NCI-H345 treated with DMSO at 0.1 percent for 48 hours (cell line): ENCODE data around the gene SNCA.

Experiments used
- DNase-seq: peaks from one replicate; lab custom pipeline; 2025; ENCODE audit not compliant: unreplicated experiment; lab: John Stamatoyannopoulos, UW

The SNCA gene

DNA sequence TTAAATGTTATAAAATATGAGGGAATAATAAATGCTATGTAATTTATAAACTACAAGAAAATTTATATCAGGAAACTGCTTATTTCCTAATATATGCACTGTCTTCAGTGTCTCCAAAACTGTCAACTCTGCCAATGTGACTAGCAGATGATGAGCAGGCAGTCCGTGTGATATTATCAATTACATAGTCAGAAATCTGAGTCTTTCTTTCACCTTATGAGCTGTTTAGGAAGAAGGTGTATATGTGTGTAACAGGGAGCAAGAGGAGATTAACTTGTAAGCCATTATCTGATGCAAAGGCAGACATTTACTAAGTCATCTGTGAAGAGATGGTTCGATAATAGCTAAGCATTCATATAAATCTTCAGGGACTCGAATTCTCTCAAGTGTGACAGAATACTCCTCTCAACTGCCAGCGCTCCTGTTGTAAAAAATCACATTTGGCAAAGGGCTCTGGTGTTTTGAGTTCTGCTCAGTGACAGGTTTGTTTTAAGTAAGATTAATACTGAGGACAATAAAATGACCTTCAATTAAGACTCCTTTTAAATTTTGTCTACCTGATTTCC lies 79.7 kb downstream of the SNCA start:
- peak; percentile 1 for DNase-seq

DNA sequence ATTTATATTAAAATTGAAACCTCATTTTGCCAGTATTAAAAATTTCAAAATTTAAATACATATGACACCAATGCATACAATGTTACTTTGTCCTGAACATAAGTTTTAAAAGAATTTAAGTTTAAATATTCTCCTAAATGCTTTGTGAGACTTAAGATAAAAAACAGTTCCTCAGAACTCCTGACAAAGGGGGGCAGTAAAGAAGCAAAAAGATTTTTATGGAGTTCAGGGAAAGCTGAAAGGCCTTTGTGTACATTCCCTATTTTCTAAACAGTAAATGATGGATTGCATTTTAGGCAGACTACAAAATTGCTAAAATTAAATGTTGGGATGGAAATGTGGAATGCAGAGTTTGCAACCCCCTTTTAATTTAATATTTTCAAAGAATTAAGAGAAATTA lies 81.7 kb downstream of the SNCA start:
- DNase-seq, result no peak

DNA sequence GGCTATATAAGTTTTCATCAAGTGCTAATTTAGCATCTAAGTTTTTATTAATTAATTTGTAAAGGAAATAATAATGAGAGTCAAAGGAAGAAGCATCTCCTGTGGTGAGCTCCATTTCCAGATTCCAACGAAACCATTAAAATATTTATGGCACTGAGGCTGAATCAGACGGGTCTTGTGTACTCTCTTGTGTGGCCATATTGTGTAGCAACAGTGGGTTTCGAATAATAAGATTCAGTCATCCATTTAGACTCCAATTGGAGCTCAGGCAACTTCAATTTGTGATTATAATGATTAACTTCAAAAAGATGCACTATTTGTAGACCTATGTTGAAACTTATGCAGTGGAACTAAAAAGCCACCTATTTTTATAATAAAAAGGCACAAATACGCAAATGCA lies 82.4 kb downstream of the SNCA start:
- no peak for DNase-seq

DNA sequence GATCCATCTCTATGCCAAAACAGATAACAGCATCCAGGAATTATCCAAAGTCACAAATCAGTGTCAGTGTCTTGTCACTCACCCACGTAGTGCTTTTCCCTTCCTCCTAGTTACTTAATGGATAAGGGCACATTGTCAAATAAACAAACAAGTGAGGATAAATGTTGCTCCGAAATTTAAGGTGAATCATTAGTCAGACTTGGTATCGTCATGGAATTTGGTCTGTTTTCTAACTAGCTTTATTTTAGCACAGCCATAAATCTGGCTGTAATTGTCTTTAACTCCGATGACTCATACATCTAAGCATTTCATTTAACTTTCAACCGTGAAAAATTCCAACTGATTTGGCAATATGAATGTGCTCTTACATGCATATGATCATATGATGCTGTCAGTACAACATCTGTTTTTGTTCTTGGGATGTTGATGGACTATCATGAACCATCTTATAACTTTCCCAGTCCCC lies 83.3 kb downstream of the SNCA start:
- no peak for DNase-seq

DNA sequence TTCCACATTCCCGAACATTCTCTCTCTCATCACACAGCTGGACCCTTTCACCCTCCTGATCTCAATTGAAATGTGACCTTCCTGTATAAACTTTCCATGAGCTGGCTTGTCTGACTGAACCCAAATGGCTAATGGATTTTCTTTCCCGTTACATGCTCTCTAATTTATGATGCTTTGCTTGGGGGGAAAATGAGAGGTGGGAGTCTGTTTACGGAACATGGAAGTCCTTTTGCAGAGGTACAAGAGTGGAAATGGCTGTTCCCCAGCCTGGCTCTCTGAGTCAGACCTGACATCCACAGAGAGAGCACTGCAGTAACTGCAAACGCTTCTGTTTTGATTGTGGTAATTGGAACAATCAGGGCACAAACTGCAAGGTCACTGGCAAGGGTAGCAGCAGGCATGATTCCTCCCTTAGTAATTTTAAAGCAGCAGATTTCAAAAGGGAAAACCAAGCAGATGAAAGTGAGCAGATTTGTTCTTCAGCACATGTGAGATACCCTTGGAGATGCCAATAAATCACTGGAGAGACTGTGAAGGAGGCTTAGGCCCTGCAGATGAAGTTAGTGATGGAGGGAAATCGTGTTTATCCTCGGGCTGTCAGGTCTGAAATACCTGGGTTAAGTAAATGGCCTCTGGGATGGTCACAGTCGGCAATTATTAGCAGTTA lies 83.9 kb downstream of the SNCA start:
- DNase-seq, result no peak

DNA sequence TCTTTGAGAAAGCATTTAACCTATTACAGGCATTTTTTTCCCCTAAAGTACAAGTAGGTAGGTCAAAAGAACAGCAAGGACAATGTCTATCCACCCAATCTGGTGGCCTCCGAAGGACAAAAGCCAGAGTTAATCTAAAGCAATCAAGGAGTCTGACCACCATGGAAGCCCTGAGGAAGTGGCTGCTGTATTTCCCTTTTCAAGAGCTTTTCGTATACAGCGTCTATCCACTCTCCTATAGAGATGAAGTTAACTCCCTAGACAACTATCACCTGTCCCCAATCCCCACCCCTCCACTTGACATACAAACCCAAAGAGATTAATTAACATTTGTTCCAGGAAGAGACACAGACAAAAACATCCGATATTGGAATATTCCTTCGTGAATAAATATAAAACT lies 85.5 kb downstream of the SNCA start:
- DNase-seq, result no peak

DNA sequence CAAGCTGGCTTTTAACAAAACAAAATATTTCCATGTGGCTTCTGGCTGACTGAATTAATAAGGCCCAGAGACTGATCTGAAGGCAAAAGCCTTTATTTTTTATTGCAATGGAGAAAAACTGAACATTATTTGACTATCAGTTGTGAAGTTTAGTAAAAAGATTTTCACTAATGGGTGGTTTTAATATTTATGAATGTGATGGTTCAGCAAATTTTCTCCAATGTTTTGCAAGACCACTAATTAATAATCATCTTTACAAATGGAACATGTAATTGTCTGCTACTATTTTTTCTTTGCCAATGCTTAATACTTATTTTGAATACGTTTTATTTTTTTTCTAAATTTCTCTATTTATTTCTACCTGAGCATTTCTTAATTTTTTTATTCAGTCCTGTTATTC lies 90.6 kb downstream of the SNCA start:
- no peak for DNase-seq

DNA sequence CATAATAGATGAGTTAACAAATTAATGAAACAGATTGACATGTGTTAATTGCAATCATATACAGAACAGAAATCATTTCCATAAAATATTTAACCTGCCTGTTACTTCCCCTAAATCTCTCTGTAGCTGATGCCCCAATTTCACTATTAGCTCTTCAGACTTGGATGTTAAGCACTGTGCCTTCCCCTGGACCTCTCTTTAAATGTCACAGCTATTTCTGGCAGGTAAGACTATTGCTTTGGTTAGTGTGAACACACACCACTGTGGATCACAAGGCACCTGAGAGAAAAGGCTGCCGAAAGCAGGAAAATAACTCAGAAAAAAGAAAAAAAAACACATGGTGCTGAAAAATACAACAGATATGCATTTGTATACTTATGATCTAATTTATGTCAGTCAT lies 91.3 kb downstream of the SNCA start:
- no peak for DNase-seq

DNA sequence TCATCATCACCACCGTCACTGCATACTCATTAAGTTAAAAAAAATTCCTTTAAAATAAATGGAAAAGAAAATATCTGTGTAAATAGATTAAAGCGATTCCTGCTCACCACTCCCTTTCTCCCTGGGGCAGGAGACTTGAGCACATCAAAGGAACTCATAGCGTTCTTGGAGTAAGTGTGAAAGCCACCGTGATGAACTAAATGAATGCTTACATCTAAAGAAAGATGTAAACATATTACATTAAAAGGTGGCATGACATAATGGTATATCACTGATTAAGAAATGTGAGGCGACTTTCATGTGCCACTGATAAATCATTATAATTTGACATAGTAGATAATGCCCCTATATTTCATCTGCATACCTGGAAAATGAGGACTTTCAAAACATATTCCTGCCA lies 92.0 kb downstream of the SNCA start:
- DNase-seq, result no peak

DNA sequence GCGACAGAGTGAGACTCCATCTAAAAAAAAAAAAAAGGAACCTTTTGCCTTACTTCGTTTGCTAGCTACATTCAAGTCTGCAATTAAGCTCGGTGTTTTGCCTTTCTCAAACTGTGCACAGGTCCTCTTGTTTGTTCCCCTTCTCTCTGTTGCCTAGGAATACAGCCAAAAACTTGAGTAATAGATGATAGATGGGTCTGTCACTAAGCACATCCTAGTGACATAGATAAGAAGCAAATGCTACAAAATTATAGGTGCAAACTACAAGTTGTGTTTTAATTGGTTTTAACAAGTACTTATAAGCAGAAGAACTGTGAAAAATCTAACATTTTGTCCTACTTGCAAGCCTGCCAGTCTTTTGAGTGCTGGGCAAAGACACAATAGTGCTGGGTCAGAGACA lies 95.2 kb downstream of the SNCA start:
- DNase-seq, result no peak

DNA sequence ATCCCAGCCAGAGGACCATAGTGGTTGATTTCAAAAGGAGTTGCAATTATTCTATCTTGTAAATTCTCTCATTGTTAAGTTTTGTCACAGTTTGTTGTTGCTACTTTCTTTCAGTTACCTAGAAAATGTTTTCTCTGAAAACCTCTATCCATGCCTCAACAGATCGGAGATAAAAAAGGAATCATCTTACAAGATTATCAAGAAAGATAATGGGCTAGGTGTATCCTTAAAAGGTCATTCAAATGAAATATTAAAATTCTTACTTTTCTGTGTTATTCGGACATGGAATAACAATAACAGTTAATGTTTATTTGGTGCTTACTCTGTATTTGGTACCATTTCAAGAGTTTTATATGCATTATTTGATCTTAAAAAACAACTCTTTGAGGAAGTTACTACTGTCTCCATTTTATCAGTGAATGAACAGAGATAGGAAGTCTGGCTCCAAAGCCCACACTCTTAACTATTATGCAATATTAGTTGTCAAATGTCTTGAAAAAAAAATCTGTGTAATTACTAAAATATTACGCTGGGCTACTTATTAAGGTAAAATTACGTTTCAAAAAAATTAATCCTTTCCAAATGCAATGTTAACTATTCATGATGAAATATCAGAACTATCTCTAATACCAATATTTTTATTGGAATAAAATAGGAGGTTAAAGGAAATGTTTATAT lies 97.5 kb downstream of the SNCA start:
- DNase-seq, result no peak

DNA sequence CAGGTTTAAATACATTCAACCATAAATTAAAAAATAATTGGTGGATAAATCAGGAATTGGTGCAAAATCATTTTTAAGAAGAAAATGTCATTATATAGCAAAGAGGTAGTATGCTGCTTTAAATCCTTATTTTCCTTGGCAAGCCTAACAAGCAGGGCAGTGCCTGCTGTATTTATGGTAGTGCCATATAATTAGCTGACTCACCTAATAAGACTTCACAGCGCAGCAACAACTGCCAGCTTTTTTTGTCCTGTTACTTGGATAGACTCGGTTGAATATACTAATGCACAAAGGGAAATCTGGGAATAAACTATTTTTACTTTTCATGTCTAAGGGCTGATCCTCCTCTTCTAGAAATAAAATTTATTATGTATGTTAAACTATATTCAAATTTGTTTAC lies 99.1 kb downstream of the SNCA start:
- no peak for DNase-seq

DNA sequence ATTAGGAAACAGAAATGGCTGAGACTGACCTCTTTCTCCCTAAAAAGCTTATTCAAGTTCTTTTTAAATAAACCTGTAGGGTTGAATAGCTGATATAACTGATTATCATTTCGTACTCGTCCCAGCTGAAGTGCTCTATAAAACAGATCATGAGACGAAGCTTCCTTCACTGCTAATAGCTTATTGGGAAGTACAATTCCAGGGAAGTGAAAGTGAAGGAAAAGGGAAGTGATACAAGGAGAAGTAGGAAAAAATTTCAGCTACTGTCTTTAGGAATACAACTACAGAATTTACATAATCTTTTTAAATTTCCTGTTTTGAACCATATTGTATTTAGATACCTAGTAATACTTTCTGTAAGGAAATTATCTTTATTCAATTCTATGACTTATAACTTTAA lies 103.0 kb downstream of the SNCA start:
- DNase-seq, result no peak

DNA sequence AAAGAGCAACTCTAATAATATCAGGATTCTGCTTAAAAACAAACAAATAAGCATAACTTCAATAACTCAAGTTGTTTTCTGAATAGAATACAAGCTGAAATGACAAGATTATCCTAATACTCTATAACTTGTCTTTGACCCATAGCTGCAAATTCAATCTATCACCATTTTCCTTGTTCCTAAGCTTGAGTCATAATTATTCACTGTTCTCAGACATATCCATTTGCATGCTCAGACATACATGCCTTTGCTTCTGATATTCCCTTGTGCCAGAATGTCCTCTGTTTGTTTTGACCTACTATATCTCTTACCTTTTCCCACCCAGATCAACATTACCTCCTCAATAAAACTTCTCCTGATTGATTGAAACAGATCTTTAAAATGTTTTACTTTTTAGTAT lies 109.7 kb downstream of the SNCA start:
- DNase-seq, result no peak

DNA sequence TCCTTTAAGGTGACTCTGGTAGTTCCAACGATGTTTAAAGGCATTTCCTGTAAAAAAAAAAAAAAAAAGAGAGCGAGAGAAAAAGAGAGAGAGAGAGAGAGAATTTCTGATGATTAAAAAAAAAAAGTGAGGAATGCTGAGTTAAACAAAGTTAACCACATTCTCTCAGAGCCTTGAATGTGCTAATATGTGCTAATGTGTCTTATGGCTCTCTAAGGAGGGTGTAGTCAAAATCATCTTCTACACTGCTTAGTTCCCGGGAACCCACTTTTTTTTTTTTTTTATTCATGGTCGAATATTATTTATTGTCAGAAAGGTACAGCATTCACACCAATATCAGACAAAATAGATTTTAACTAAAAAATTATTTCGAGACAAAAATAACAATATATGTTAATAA lies 111.7 kb downstream of the SNCA start:
- no peak for DNase-seq

DNA sequence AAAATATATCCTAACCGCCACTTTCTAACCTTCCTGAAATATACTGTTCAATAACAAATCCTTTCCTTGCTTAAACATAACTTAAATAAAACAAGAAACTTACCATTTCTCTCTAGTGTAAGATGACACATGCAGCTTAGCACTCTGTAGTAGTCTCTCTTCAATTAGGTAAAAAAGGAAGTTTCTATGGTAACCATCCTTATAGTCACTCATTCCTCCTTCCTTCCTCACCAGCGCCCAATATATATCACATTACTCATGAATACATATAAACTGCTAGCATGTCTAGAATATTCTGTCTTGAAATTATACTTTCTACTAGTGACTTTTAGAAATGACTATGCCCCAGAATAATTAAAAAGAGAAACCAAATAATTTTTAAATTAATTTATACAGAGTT lies 112.2 kb downstream of the SNCA start:
- no peak for DNase-seq

DNA sequence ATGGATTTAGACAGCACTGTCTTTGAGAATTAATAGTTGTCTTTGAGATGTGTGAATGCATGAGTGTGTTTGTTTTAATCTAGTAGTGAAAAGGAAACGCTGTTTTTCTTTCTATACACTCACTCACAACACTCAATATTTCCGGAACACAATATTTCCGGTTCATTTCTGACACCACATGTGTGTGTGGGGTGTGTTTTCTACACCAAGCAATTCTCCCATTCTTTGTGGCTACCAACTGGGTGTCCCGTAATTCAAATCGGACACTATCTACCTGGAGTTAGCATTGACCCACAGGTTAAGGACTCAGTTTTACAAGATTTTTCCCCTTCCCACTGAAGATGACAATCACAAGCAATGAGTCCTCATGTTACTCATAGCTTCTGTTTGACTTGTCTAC lies 113.9 kb downstream of the SNCA start:
- DNase-seq, result no peak

DNA sequence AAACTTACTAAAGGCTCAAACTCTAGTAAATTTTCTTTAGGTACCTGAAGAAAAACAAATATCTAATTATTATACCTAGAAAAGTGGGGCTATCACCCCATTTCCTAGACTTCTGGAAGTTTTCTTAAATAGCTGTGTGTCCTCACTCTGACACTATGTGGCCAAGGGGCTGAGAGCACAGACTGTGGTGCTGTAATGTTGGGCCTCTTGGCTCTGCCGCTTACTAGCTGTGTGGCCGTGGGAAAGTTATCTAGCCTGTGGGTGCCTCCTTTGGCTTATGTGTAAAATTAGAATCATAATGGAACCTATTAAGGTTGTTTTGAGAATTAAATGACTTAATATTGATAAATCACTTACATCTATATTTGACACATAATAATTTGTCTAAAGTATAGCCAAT lies 114.4 kb downstream of the SNCA start:
- DNase-seq, result no peak

DNA sequence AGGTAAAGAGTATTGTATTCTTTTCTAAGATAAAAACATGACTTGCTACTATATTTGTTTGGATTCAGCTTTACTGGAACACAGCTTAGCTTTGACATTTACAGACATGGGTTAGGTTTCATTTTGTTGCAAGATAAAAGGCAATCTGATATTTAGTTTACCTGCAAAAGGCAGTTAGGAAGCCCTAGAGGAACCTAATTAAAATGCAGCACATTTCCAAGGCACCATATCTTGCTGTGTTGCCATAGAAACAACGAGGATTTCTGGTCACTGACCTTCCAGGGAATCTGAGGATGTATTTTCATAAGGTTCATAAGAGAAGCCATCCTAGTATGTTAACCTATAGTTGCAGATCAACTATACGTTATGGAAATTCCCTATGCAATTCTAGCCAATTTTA lies 116.0 kb downstream of the SNCA start:
- DNase-seq, result no peak

DNA sequence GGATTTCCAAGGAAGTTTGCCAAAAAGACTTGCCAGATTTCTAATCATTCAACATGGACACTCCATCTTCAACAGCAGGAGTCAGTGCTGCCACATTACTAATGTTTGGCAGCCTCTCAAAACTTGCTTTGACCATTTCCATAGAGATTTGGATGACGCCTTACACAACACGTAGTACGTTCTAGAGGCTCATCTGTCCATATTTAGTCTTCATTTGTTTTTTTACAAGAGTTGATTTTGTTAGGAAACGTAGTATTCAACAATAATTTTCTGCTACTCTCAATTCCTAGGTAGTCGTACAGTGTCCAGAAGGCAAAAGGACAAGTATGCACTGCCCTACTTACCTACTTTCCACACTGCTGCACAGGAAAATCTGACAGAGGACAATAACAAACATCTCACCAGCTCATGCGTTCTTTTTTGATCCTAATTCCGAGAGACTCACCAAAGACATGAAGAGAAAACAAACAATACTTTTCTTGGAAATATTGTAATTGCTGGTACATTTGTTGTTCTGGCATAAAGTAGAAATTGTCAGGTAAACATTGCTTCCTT lies 117.3 kb downstream of the SNCA start:
- DNase-seq, result no peak

DNA sequence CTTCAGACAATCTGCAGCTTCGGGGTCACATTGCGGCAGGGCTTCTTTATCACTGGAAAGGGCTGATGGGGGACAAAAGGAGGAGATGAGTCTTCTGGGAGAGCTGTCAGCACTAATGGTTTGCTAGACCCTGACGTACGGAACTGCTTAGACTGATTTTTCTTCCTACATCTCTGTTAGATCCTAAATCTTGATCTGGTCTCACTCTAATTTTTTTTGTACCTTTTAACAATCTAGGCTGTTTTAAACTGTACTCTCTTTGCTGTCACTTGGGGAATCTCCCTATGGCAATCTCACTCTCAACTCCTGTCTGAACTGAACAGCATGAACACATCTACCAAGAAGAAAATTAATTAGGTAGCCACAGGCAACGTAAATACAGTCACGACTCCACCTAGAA lies 120.1 kb downstream of the SNCA start:
- no peak for DNase-seq

DNA sequence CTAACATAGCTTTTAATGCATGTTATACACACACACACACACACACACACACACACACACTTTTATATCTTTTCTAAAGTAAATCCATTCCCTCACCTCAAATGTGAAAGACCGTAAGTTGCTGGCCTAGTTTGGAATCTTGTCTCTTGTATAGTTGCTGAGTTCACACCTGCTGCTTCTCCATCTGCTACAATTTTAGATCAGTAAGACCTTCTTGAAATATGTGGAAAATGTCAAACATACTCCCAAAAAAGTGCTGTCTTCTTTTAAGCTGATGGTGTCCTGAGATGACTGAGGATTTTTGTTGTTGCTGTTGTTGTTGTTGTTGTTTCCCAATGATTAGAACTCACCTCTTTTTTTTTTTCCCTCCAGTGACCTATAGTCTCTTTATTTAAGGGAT lies 121.3 kb downstream of the SNCA start:
- DNase-seq, result no peak
